GM19025 (cell line): Measurements from ENCODE around the gene SH3PXD2A.

ENCODE experiments used
- ATAC-seq: cut with Tn5 transposase; IDR thresholded peaks from one replicate; pipeline ENCODE4 v1.9.1; 2021; ENCODE audit warnings: mild to moderate bottlenecking, low read depth, moderate library complexity; ENCODE audit not compliant: unreplicated experiment

SH3PXD2A gene

DNA sequence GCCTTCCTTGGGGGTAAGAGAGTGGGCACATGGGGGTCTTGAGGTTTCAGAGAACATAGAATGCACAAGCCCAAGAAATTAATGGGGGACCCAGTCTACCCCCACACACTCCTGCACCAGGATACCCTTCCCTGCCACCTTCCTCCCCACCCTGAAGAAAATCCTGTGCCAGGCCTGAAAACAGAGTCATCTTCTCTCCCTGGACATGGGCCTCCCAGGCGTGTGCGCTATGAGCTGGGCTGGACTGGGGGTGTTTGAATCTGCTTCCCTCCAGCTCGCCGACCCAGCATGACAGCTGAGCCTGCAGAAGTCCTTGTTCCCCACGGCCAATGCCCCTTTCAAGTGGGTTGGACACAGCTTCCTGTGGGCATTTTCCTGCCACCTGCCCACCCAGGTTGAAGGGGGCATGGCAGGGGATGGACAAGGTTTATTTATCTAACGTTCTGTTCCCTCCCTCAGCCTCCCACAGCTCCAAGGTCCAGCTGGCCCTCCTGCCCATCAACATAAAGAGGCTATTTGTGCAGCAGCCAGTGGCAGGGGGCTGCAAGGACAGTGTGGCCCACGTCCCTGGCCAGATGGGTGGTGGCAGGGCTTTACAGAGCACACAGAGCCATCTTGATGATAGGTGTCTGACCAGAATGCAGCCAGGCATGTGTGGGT, 141.0 kb downstream of the SH3PXD2A start:
- no peak for ATAC-seq

DNA sequence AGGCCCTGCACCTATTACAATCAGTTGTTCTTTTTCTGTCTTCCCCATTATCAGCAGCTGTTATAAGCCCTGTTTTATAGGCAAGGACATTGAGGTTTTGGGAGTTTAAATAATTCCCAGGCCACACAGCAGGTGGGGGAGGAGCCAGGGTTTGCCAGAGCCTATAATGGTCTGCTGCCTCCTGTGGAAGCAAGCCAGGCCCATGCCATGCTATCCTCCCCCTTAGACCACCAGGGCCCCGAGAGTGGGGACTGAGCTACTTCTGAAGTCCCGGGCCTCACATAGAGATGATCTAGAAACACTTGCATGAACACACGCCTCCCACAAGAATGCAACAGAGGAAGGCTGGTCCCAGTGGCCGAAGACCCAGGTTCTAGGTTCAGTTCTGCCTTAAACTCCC, 141.7 kb downstream of the SH3PXD2A start:
- ATAC-seq: no peak

DNA sequence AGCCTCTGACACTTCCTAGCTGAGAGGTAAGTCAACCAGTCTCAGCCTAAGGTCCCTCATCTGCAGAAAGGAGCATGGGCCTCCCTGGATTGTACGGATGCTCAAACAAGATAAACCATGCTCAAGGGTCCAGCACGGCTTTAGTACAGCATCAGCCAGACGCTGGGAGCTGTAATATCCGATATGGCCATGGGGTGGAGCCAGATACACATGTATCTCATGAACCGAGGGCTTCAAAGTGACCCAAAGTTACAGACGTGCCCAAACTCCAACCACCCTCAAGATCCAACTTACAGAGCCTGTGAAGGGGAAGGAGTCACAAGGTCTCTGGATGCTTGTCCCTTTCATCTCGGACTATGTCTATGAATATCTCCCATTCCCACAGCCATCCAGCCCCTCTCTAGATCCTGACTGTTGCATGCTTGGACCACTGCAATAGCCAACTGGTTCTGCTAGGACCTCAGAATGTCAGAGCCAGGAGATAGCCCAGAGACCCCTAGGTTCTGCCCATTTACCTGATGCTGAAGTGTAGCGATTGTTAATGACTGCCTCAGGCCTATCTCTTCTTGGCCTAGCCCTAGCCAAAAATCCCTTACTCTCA, 142.4 kb downstream of the SH3PXD2A start:
- ATAC-seq: no peak

DNA sequence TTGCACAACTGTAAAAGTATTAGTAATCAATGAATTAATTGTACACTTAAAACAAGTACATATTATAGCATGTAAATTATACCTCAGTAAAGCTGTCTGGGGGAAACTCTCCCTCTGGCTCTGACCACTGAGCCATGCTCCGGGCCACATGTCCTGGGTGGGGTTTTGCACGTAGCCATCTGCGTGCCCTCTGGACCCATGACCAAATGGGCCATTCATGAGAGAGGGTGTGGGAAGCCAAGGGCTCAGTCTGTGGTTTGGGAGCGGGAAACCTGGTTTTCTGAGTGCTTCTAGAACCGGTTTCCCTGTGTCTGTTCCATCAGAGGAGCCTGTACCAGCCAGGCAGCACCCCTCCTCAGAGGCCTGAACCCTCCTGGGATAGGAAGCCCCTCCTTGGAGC, 143.2 kb downstream of the SH3PXD2A start:
- no peak for ATAC-seq

DNA sequence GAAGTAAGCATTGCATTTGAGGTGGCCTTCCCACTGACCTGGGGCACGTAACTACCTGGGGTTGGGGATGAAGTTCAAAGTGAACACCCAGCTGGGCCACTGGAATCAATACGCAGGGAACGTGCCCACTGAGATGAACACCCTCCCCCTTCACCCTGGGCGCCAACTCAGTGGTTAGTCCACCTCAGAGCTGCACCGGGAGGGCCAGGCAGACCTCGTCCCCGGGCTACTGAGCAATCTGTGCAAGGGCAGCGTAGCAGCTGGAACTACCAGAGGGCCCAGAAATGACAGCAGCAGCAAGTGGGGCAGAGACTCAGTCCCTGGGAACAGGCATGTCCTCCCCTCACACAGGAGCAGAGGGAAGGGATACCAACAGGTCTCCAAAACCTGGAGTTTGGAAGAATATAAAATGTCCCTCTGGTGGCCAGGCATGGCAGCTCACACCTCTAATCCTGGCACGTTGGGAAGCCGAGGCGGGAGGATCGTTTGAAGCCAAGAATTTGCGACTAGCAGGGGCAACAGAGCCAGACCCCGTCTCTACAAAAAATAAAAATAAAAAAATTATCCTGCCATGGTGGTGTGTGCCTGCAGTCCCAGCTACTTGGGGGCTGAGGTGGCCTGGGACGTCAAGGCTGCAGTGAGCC, 143.9 kb downstream of the SH3PXD2A start:
- no peak for ATAC-seq

DNA sequence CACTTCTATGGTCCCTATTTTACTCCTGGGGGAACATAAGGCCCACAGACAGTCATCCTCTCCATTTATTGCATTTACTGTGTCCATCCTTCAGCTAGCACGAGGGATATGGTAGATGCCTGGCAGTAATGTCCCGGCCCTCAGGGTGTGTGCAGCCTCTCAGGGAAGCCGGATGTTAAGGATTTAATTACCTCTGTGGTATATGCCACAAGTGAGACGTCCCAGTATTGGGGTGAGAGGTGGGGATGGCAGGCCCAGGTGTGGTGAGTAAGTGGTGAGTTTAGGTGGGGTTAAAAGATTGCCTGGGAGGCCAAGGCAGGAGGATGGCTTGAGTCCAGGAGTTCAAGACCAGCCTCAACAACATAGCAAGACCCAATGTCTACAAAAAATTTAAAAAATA, 144.9 kb downstream of the SH3PXD2A start:
- ATAC-seq: no peak

DNA sequence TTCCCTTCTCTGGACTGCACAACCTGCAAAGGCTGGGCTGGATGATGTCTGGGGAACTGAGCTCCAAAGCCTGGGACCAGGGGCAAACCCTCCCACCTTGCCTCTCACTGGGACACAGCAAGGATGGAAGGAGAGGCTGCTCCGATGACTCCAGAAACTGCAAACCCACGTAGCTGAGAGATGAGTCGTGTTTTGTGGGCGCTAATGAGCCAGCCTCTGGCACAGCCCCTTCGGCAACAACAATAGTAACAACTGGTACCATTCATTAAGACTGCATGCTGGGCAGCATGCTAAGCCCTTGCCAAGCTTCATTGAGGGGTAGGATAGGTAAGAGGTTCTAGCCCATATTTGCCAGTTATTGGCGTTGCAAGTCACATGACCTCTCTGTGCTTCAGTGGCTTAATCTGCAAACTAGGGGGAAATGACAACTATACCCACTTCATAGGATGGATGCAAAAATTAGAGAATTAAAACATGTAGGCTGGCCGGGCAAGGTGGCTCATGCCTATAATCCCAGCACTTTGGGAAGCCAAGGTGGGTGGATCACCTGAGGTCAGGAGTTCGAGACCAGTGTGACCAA, 145.9 kb downstream of the SH3PXD2A start:
- no peak for ATAC-seq

DNA sequence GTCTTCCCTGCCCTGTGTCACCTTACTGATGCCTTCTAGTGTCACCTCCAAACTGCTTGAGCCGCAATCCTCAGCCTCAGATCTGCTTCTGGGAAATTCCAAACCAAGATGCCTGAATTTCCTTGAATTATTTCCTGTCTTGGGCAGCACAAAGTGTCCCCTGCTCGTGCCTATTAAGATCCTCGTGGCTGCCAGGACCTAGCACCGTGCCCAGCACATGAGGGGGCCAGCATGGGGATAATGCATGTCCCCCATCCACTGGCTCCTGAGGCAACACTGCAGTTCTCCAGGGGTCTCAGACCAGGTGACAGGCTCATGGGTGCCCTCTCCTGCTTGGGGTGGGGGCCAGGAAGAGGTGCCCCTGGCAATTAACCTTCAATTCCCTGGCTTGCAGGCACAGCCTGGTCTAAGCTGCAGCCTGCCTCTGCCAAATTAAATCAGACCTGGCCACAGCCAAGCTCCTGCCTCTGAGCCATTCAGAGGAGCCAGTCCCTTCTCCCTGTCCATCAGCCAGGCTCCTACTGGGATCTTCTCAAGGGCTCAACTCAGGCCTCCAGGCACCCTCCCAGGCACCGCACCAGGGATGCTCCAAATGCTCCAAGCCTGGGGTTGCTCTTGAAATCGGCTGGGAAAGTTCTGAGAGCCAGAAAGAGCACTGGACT, 146.6 kb downstream of the SH3PXD2A start:
- ATAC-seq: no peak

DNA sequence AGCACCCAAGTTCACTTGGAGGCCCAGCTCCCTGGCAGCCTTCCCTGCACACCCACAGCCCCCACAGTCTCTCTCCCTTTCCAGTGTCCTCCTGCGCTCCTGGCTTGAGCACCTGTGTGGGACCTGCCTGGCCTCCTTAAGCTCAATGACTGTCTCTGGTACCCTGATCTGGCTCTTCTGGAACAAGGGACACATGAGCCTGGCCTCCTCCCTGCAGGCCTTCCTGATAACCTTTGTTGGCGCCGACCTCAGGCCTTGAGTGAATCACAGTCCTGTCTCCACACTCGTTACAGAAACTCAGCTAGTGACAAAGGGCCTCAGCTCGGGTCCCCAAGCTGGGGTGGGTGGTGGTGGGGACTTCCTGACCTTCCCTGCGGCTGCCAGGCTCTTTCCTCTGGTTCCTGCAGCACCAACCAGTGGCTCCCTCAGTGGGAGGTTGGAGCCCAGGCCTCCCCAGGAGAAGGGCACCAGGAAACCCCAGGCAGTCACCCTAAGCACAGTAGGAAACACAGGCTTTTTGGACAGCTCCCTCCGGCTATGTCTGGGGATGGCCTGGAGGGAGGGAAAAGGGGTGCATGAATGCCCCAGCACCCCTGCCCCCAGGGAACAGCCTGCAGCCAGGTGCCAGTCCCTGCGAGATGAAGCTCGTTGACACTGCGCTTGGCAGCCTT, 147.3 kb downstream of the SH3PXD2A start:
- no peak for ATAC-seq

DNA sequence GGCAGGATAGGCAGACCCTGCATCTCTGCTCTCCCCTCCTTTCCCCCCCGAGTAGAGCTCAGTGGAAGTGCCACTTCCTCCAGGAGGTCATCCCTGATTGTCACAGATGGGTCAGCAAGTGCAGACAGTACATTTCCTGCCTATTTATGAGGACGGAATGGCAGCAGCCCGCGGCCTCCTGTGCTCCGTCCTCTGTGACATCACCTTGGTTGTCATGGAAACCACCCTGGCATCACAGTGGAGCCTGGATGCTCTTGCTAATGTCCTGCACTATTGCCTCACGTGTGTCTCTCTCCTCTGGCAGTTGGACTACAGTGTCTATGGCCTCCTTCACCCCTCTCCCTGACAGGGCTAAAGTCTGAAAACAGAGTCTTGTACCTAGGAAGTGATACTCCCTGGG, 148.6 kb downstream of the SH3PXD2A start:
- ATAC-seq: no peak

DNA sequence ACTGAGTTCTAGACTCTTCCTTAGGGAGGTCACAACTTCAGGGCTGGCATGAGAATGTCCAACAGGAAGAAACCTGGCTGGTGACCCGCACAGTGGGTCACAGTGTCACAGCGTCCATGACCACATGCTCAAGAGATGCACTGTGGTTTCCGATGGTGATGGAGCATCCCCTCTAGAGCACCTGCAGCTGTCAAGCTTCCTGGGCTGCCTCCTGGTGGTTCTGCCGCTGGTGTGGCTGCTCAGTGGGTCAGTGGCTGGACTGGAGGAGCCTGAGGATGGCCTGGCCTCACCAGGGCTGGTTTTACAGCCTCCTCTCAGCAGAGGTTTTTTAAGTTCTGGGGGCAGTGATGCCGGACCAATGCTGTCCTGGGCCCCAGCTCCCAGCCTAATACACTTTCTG, 149.3 kb downstream of the SH3PXD2A start:
- no peak for ATAC-seq

DNA sequence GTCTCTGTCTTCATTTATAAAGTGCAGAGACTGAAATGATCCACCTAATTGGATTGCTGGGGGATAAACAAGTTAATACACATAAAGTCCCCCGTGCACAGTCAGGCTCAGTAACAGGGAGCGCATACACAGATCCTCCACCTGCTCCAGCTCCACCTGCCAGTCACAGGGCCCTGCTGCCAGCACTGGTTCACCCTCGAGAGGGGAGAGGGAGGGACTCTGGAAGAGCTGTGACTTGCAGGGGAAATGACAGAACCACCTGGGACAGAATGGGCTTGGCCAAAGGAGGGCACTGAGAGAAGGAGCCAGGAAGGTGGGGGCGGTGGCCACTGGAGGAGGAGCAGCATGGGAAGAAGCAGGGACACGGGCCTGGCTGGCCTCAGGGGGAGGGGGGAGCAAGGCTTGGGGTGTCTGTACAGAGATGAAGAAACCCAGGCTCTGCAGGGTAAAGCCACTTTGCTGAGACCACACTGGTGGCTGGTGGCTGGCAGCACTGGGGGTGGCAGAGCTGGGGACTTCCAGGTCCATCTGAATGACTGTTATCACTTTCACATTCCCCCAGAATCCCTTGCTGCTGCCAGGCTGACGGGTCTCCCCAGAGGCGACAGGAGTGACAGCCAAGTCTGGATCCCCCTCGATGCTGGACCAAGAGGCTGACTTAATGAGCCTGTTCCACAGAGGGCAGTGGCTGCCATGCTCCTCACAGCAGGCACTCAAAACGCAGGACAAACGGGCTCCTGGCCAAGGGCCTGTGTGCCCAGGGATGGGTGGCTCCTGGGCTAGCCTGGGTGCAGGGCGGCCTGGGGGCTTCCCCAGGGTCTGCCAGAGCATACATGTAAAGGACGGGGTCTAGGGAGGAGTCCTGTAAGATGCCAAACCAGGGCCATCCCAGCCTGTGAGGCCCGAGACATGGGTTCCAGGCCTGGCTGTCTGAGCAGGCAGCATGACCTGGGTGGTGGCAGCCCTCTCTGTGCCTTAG, 151.1 kb downstream of the SH3PXD2A start:
- ATAC-seq: no peak

DNA sequence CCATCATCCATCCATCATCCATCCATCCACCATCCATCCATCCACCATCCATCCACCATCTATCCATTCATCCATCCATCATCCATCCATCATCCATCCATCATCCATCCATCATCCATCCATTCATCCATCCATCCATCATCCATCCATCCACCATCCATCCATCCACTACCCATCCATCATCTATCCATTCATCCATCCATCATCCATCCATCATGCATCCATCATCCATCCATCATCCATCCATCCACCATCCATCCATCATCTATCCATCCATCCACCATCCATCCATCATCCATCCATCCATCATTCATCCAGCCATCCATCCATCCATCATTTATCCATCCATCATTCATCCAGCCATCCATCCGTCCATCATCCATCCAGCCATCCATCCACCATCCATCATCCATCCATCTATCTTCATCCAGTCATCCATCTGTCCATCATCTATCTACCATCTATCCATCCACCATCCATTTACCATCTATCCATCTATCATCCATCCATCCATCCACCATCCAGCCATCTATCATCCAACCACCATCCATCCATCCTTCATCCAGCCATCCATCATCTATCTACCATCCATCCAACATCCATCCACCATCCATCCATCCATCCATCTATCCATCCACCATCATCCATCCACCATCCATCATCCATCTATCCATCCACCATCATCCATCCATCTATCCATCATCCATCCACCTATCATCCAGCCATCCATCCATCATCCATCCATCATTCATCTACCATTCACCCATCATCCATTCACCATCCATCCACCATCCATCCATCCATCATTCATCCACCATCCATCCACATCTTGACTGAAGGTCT, 153.8 kb downstream of the SH3PXD2A start:
- no peak for ATAC-seq

DNA sequence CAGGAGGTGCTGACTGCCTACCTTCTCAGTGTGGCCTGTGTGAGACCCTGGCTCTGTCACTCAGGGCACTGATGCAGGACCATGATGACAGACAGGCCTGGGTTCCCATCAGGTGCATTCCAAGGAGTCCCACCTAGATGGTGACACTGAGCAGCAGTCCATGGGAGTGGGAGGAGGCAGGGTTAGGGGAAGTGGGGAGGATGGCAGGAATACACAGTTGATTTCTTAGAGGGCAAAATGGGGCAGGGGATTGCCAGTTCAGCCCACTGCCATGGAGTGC, 155.0 kb downstream of the SH3PXD2A start:
- ATAC-seq: no peak

DNA sequence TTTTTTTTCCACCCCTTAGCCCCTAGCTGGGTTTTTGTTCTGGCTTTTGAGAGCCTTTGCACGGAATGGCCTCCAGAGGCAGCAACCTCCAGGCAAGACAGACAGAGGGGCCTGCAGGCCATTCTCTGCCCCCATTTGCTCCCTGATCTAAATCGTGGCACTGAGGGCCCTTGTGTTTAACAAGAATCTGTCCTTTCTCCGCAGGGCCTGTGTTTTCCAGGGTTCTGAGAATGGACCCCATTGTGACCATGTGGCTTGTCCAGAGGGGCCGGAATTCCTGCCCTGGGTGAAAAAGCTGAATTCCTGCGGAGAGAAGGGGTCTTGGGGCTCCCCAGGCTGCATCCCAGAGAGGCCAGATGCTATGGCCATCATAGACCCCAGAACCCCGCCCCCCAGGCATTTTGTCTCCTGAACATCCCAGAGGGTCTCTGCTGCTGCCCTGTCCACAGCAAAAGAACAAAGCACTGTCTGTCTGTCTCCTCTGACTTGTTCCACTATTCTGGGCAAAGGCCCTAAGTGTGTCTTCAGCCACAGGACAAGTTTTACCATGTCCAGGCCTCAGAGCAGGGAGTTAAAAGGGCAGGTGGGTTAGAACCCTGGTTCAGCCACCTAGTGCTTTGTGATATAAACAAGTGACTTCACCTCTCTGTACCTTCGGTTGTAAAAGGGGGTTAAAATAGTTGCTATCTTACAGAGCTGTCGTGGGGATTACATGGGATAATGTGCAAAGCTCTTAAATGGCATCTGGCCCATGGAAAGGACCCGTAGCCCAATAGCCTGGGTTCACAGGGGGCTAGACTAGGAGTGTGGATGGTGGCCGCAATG, 155.6 kb downstream of the SH3PXD2A start:
- ATAC-seq: no peak

DNA sequence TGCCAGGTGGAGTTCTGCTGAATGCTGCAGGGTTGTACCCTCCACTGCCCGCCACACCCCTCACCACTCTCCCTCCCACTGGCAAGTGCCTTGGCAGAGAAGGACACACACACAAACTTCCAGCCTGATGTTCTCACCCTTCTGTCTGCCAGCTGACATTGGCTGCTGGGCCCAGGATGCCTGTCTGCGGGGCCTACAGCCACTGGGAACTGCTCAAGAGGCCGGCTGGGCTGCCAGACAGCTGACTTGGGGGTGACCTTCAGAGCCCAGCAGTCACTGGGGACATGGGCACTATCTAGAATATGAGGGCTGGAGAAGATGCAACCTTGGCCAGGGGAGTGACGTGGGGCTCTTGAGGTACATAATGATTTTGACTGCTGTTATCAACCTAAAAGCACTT, 157.1 kb downstream of the SH3PXD2A start:
- ATAC-seq: no peak

DNA sequence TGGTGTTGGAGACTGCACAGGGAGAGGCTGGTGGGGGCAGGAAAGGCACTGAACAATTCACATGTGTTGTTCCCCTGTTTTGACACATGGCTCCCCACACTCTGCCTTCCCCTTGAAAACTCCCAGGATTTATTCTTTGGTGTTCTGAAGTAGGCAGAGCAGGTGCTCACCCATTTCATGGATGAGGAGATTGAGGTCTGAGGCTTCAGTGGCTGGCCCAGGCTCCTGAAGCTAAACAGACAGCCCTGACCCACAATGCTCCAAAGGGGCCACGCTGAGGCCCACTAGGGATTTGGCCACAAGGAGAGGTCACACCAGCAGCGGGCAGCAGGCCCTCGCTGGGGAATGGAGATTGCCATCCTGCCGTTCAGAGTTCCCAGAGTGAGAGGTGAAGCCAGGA, 157.6 kb downstream of the SH3PXD2A start:
- ATAC-seq: no peak
